GF-D8 (cell line): ENCODE measurements around the gene HDAC4.

Experiments
- DNase-seq: peaks from one replicate; lab custom pipeline; 2025; lab: John Stamatoyannopoulos, UW

The HDAC4 gene

GRCh38 chr2:239265681-239266433 is 135.0 kb downstream of the HDAC4 start:
- no peak for DNase-seq

- DNase-seq: peak; percentile 34
These were observed 135.8 kb downstream of the HDAC4 start for GRCh38 chr2:239264838-239265651.

DNA sequence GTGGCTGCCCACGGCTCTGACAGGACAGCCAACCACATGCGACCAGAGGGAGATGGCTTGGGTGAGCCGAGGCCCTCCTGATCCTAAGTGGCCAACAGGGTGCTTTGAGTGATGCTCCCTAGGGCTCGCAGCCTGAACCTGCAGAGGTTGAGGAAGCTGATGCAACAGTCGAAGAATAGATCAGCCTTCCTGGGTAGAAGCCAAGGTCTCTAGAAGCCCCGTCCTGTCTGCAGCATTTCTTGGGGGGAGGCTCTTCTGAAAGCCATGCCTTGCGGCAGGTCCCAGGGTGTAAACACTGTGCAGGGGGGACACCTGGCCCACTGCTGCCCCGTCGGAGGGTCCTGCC is 136.4 kb downstream of the HDAC4 start:
- no peak for DNase-seq

- no peak for DNase-seq
These were observed 136.9 kb downstream of the HDAC4 start for GRCh38 chr2:239263669-239264491.

- DNase-seq: no peak
These were observed 137.6 kb downstream of the HDAC4 start for GRCh38 chr2:239263231-239263630.

DNA sequence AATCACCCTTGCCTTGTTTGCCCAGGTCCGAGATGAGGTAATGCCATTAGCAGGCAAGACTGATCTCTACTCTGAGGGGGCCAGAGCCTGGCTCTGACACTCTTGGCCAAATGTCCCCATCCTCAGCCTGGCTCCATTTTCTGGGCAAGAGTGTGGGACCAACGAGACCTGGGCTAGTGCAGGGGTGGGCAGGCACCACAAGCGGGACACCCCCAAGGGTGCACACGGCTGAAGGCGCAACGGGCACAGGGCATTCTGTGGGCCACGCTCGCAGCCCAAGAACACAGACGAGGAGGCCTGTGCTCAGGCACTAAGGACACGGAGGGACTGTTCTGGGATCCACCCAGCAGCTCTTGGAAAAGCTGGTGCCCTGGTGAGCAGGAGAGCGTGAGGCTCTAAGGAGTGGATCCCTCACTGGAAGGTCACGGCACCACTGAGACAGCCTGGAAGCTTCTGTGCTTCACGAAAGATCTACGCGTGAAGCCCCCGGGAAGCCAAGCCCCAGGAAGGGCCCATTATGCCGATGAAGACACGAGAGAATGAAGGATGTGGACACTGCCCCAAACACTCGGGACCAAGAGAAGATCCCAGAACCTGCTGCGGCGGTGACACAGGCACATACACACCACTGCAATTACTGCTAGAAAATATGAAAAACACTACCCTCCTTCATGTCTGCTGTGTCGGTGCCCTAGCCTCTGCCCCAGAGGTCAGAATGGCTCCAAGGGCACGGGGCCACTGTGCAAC is 138.2 kb downstream of the HDAC4 start:
- no peak for DNase-seq

- DNase-seq: no peak
These were observed 138.9 kb downstream of the HDAC4 start for GRCh38 chr2:239261796-239262483.

DNA sequence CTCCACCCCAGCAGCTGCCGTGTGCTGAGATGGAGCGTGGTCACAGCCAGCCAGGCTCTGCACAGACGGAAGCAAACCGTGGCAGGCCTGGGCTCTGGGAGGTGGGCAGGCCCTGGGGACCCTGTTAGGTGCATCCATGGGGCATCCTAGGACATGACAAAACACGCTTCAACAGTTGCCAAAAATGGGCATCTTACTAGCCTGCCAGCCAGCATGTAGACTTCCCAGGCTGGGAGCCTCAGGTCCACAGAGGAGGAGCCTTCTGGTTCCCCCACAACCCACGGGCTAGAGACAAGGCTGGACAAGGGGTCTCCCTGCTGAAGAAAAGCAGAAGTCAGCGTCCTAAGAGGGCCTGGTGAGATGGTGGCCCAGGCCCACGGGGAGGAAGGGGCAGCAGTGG is 139.5 kb downstream of the HDAC4 start:
- no peak for DNase-seq

DNA sequence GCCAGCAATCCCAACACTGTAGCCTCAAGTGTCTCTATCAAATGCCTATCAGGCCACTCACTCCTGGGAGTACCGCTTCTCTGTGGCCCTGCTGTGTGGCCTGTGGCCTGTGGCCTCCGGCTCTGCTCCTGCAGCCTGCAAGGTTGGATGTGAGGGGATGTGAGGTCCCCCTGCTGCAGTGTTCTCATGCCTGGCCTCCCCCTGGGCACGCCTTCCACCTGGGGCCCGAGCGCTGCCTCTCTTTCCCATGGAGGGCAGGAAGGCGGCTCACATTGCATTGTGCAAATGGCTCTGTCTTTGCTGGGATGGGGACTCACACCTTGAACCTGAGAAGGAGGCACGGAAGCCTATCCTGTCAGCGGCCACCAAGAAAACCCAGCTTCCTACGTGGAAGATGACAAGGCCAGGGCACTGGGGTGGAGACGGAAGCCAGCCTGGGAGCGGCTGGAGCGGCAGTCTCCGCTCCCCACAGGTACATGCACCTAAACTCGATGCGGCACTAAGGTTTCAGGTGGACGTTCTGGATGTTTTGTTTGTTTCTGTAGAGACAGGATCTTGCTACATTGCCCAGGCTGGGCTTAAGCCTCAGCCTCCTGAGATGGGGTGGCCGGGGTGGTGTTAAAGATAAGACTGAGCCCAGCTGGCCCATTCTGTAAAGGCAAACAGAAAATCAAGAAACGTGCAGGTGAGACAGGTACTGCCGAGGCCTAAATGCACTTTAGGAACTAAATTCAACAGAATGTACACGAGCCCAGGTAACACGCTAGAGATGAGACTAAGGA is 140.1 kb downstream of the HDAC4 start:
- DNase-seq: no peak

- peak; percentile 65 for DNase-seq
These were observed 141.1 kb downstream of the HDAC4 start for GRCh38 chr2:239259603-239260298.

DNA sequence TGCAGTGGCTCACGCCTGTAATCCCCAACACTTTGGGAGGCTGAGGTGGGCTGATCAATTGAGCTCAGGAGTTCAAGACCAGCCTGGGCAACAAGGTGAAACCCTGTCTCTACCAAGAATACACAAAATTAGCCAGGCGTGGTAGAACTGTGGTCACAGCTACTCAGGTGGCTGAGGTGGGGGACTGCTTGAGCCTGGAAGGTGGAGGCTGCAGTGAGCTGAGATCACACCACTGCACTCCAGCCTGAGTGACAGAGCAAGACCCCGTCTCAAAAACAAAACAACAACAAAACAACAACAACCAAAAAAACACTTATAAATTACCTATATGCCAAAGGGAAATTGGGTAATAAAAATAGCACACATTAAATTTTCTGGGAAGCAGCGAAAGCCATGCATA is 141.6 kb downstream of the HDAC4 start:
- DNase-seq: no peak

- peak; percentile 10 for DNase-seq
These were observed 142.6 kb downstream of the HDAC4 start for GRCh38 chr2:239258248-239258647.

DNA sequence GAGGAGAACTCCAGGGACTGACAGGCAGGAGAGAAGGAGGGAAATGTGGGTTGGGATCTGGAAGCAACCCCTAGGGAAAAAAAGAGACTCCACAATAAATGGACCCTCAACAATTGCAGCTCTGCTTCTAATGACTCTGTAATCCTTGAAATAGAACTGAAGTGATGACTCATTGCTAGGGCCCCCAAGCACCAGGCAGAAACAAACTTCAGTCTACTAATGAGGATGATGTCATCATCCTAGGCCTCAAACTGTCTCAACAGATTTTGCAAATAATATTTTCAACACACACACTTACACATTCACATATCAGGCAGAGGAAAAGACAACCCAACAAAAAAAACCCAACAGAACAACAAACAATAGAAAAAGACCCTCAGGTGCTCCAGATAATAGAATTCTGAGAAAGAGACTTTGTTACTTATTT is 143.3 kb downstream of the HDAC4 start:
- DNase-seq: peak; percentile 56

DNA sequence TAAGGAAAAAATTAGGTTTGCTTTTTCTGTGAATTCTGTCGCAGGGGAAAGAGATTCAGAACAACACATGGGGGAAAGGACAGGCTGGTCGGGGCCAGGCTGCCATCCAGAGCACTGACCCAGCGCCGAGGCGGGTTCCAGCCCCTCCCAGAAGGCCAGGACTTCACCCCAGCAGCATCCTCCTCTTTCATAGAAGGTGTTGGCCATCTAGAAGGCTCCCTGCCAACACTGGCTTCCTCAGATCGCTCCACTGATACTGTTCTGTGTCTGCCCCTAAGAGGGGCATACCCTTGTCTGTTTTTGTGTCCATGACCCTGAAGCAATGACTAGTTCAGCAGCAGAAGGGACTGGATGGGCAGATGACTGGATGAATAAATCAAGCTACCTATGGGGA is 144.5 kb downstream of the HDAC4 start:
- DNase-seq: no peak

GRCh38 chr2:239255628-239256349 is 145.0 kb downstream of the HDAC4 start:
- no peak for DNase-seq

GRCh38 chr2:239255218-239255617 is 145.6 kb downstream of the HDAC4 start:
- DNase-seq: peak; percentile 48

DNA sequence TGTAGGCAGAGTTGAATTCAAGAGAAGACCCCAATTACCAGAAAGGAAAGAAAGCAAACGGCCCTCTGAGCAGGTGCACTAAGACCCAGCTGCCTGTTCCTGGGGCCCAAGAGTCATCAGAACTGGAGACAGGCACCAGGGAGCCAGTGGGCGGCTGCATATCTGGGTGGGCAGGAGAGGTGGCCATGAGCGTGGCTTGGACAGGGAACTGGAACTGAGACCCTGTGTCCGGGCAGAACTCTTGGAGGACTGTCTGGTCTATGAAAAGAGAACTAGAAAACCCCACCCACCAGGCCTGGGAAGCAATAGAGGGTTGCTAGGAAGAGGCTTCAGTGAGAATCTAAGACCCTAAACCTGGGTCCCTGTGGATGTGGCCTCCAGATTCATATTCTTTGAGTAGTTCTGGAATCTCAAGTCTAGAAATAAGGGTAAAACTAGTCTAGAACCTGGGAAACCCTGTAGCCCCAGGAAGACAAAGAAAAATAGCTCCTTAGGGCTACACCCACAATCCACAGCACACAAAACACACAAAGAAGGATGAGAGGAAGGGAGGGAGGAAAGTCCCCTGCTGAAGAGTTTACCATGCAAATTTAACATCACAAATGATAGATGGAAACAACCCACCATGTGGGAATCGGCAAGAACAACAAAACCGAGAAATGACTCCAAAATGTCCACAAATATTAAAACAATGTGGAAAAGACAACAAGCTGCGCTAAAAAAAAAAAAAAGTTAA is 147.0 kb downstream of the HDAC4 start:
- no peak for DNase-seq

- DNase-seq: peak; percentile 75
These were observed 147.6 kb downstream of the HDAC4 start for GRCh38 chr2:239253264-239253663.
